ENCODE data around the gene MRGPRX3. TPM values are rescaled to one million over a fixed set of nuclear protein-coding genes. Genes with fewer than 3 reads are reported as not detected.

MRGPRX3 gene
- total and polyA plus RNA-seq, 2 of the 8 experiments (the other 6 are each of a cell fraction or from before 2014, with no cell fraction given) = not detected

DNA sequence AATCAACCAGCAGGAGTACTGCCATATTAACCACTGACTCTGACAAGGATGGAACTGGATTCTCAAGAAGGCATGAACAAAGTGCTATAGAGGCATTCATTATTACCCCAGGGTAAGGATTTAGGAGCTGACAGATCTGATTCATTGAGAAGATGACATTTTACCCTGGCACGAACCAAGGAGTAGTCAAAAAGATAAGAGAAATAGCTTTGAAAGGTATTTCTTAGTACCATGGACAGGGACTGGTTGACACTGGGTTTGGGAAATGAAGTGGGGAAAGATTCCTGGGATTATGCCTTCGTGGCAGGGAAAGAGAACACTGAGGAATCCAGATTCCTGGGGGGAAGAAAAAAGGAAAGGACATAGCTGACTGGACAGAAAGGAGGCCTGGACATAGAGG lies 21.4 kb upstream of the MRGPRX3 start (continued):
- TF ChIP-seq, protein P1, sequence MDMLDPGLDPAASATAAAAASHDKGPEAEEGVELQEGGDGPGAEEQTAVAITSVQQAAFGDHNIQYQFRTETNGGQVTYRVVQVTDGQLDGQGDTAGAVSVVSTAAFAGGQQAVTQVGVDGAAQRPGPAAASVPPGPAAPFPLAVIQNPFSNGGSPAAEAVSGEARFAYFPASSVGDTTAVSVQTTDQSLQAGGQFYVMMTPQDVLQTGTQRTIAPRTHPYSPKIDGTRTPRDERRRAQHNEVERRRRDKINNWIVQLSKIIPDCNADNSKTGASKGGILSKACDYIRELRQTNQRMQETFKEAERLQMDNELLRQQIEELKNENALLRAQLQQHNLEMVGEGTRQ (IDR thresholded peaks at IDR 0.05; ENCODE audit: low read length) = no peak
- TF ChIP-seq RBBP5 (IDR thresholded peaks at IDR 0.05; ENCODE audit: borderline replicate concordance, low read depth, low read length) = no peak
- TF ChIP-seq ASH2L (IDR thresholded peaks at IDR 0.05; ENCODE audit: low read length) = no peak
- TF ChIP-seq CTBP2 (IDR thresholded peaks at IDR 0.05; ENCODE audit: borderline replicate concordance, insufficient read depth, insufficient read length, low read length) = no peak
- TF ChIP-seq YY1 (IDR thresholded peaks at IDR 0.05; ENCODE audit: low read depth, low read length) = no peak
